ENCODE results near the gene RABGAP1L. TPM values are rescaled to one million over a fixed set of nuclear protein-coding genes. Genes with fewer than 3 reads are reported as not detected.

The RABGAP1L gene
- total RNA-seq, 1 donor from 2014 or later: 46.0 TPM

- Mint-ChIP-seq H3K4me3 (no peak overlapping the region), H3K27ac (no peak overlapping the region), H3K36me3 (no peaks in the 10 kb centered on the region), H3K9me3 (no peaks in the 10 kb centered on the region), H3K4me1 (no peaks in the 10 kb centered on the region), H3K27me3 (ENCODE audit: insufficient read depth, low read depth) (no peaks in the 10 kb centered on the region)
- peaks cover 13% of the 10 kb centered on the region for H3K79me2 ChIP-seq (ENCODE audit: low read depth)
- H3K27me3 ChIP-seq: no peaks in the 10 kb centered on the region
- no peaks in the 10 kb centered on the region for H3K9me3 ChIP-seq (ENCODE audit: low read depth)
- no peaks in the 10 kb centered on the region for H4K20me1 ChIP-seq (ENCODE audit: low read depth)
- TF ChIP-seq CTCF (IDR thresholded peaks at IDR 0.05) (no peak), EZH2phosphoT487 (IDR thresholded peaks at IDR 0.05) (no peak), EZH2 (IDR thresholded peaks at IDR 0.05) (no peak)
- H3K4me2 ChIP-seq: no peak overlapping the region
- H3K9ac ChIP-seq: no peak overlapping the region
- no peak overlapping the region for H3K27ac ChIP-seq
- no peaks in the 10 kb centered on the region for H3K36me3 ChIP-seq
- H3F3A ChIP-seq (ENCODE audit: low read depth): no peaks in the 10 kb centered on the region
- no peaks in the 10 kb centered on the region for H3K4me1 ChIP-seq
- H2AFZ ChIP-seq (replicated peaks): no peak overlapping the region
- no peak overlapping the region for H3K4me3 ChIP-seq
- DNase-seq (ENCODE audit: low spot score): no peak
These were observed 7.4 kb downstream of the RABGAP1L start for GRCh38 chr1:174166530-174167264.

DNA sequence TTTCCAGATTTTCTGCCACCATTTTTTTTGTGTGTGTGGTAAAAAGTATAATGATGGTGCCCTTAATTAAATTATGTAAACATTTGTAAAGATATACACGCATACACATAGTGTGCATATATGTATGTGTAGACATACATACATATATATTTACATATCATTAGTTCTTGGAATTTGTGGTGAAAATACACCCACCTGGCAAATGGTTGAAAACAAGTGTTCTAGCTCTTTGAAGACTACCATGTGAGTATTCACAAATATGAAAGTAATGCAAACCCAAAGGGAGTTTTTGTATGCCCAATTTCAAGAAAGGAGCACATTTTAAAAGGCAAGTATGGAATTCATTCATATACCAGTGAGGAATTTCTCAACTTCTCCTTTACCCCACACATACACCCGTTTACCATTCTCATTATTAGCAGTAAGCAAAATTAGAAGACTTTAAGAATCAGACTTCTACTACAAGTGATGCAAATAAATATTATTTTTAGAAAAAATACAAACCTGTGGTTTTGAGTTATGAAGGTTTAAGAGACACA lies 8.0 kb downstream of the RABGAP1L start:
- no peak for DNase-seq (ENCODE audit: low spot score)
- no peak overlapping the region for H3K4me3 ChIP-seq
- no peaks in the 10 kb centered on the region for H4K20me1 ChIP-seq (ENCODE audit: low read depth)
- Mint-ChIP-seq H3K4me3 (no peak overlapping the region), H3K27me3 (ENCODE audit: insufficient read depth, low read depth) (no peaks in the 10 kb centered on the region), H3K9me3 (no peaks in the 10 kb centered on the region), H3K27ac (no peak overlapping the region), H3K36me3 (no peaks in the 10 kb centered on the region), H3K4me1 (no peaks in the 10 kb centered on the region)
- no peak overlapping the region for H2AFZ ChIP-seq (replicated peaks)
- H3K4me1 ChIP-seq: no peaks in the 10 kb centered on the region
- TF ChIP-seq CTCF (IDR thresholded peaks at IDR 0.05) (no peak), EZH2phosphoT487 (IDR thresholded peaks at IDR 0.05) (no peak)
- no peaks in the 10 kb centered on the region for H3K27me3 ChIP-seq
- H3K79me2 ChIP-seq (ENCODE audit: low read depth): peaks cover 13% of the 10 kb centered on the region
- no peak overlapping the region for H3K9ac ChIP-seq
- no peaks in the 10 kb centered on the region for H3K9me3 ChIP-seq (ENCODE audit: low read depth)
- H3K27ac ChIP-seq: no peak overlapping the region
- H3F3A ChIP-seq (ENCODE audit: low read depth): no peaks in the 10 kb centered on the region
- H3K4me2 ChIP-seq: no peak overlapping the region
- H3K36me3 ChIP-seq: no peaks in the 10 kb centered on the region

DNA sequence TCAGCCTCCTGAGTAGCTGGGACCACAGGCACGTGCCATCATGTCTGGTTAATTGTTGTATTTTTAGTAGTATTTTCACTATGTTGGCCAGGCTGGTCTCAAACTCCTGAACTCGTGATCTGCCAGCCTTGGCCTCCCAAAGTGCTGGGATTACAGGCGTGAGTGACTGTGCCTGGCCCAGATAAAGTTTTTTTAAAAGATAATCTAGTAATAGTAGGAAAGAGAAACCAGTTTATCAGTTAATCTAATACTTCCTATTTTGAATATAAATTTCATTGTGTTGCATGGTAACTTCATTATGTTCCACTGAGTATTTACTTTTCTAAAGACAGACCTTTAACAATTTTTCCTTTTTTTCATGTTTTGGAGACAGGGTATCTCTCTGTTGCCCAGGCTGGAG lies 10.0 kb downstream of the RABGAP1L start:
- no peaks in the 10 kb centered on the region for H4K20me1 ChIP-seq (ENCODE audit: low read depth)
- H3K27ac ChIP-seq: no peak overlapping the region
- H3K79me2 ChIP-seq (ENCODE audit: low read depth): peaks cover 13% of the 10 kb centered on the region
- no peak overlapping the region for H2AFZ ChIP-seq (replicated peaks)
- no peaks in the 10 kb centered on the region for H3K4me1 Mint-ChIP-seq
- H3K4me1 ChIP-seq: no peaks in the 10 kb centered on the region
- no peak overlapping the region for H3K4me3 Mint-ChIP-seq
- no peaks in the 10 kb centered on the region for H3K9me3 ChIP-seq (ENCODE audit: low read depth)
- no peaks in the 10 kb centered on the region for H3K36me3 Mint-ChIP-seq
- H3K27me3 ChIP-seq: no peaks in the 10 kb centered on the region
- H3K27ac Mint-ChIP-seq: no peak overlapping the region
- no peaks in the 10 kb centered on the region for H3F3A ChIP-seq (ENCODE audit: low read depth)
- no peaks in the 10 kb centered on the region for H3K9me3 Mint-ChIP-seq
- no peaks in the 10 kb centered on the region for H3K27me3 Mint-ChIP-seq (ENCODE audit: insufficient read depth, low read depth)
- no peak overlapping the region for H3K4me3 ChIP-seq
- TF ChIP-seq EZH2phosphoT487 (IDR thresholded peaks at IDR 0.05) (no peak), EZH2 (IDR thresholded peaks at IDR 0.05) (no peak), CTCF (IDR thresholded peaks at IDR 0.05) (no peak)
- DNase-seq (ENCODE audit: low spot score): no peak
- H3K36me3 ChIP-seq: no peaks in the 10 kb centered on the region
- H3K4me2 ChIP-seq: no peak overlapping the region
- no peak overlapping the region for H3K9ac ChIP-seq
